HG03378 (cell line): Measurements from ENCODE around the gene OLFML3.
"Not testable (repeated sequence)": the region's sequence is repeated elsewhere in the genome, so short reads cannot be mapped to it uniquely, and the experiment has no call there.

Source experiments
- ATAC-seq: cut with Tn5 transposase; IDR thresholded peaks from one replicate; pipeline ENCODE4 v1.9.1; 2021; ENCODE audit warnings: mild to moderate bottlenecking, moderate library complexity; ENCODE audit not compliant: unreplicated experiment

Gene OLFML3

GRCh38 chr1:113990961-113991360 is 11.7 kb downstream of the OLFML3 start:
- no peak for ATAC-seq

- no peak for ATAC-seq
Observed at GRCh38 chr1:113991467-113991997, 12.3 kb downstream of the OLFML3 start.

GRCh38 chr1:113993072-113993471 is 13.8 kb downstream of the OLFML3 start:
- no peak for ATAC-seq

- no peak for ATAC-seq
Observed at GRCh38 chr1:113993766-113994165, 14.5 kb downstream of the OLFML3 start.

GRCh38 chr1:113995382-113995781 is 16.1 kb downstream of the OLFML3 start:
- ATAC-seq: no peak

- no peak for ATAC-seq
Observed at GRCh38 chr1:113998361-113998760, 19.1 kb downstream of the OLFML3 start.

- no peak for ATAC-seq
Observed at GRCh38 chr1:113999233-113999632, 20.0 kb downstream of the OLFML3 start.

- ATAC-seq: no peak
Observed at GRCh38 chr1:113999799-114000198, 20.5 kb downstream of the OLFML3 start.

GRCh38 chr1:114000406-114000805 is 21.1 kb downstream of the OLFML3 start:
- no peak for ATAC-seq

- no peak for ATAC-seq
Observed at GRCh38 chr1:114002492-114003239, 23.4 kb downstream of the OLFML3 start.

GRCh38 chr1:114003431-114003830 is 24.2 kb downstream of the OLFML3 start:
- ATAC-seq: no peak

- not testable (repeated sequence) for ATAC-seq
Observed at GRCh38 chr1:114006825-114007224, 27.6 kb downstream of the OLFML3 start.

- no peak for ATAC-seq
Observed at GRCh38 chr1:114008480-114008941, 29.2 kb downstream of the OLFML3 start.

GRCh38 chr1:114008993-114009392 is 29.7 kb downstream of the OLFML3 start:
- no peak for ATAC-seq

- no peak for ATAC-seq
Observed at GRCh38 chr1:114009393-114009792, 30.1 kb downstream of the OLFML3 start.

GRCh38 chr1:114010433-114011184 is 31.3 kb downstream of the OLFML3 start:
- no peak for ATAC-seq

GRCh38 chr1:114011796-114012195 is 32.5 kb downstream of the OLFML3 start:
- ATAC-seq: no peak

GRCh38 chr1:114015075-114015474 is 35.8 kb downstream of the OLFML3 start:
- ATAC-seq: no peak

GRCh38 chr1:114019724-114020123 is 40.5 kb downstream of the OLFML3 start:
- not testable (repeated sequence) for ATAC-seq

- no peak for ATAC-seq
Observed at GRCh38 chr1:114021665-114022099, 42.4 kb downstream of the OLFML3 start.

- ATAC-seq: no peak
Observed at GRCh38 chr1:114022877-114023276, 43.6 kb downstream of the OLFML3 start.

GRCh38 chr1:114023377-114023776 is 44.1 kb downstream of the OLFML3 start:
- no peak for ATAC-seq
